Ishikawa (cell line): ENCODE data around the gene ACSL3.

Experiments used
- CEBPB ChIP-seq: IDR thresholded peaks from 2 replicates; pipeline ENCODE4 v1.6.1; 2012
- CREB1 ChIP-seq: IDR thresholded peaks from 2 replicates; pipeline ENCODE4 v1.6.1; 2012; ENCODE audit warnings: low read depth
- EGR1 ChIP-seq: IDR thresholded peaks from 2 replicates; pipeline ENCODE4 v1.6.1; 2012
- EP300 ChIP-seq: IDR thresholded peaks from 2 replicates; pipeline ENCODE4 v1.6.1; 2012; ENCODE audit warnings: borderline replicate concordance
- FOXM1 ChIP-seq: IDR thresholded peaks from 2 replicates; pipeline ENCODE4 v1.6.1; 2012; ENCODE audit warnings: low read depth, borderline replicate concordance
- NFIC ChIP-seq: IDR thresholded peaks from 2 replicates; pipeline ENCODE4 v1.6.1; 2012
- RAD21 ChIP-seq: IDR thresholded peaks from 2 replicates; pipeline ENCODE4 v1.6.1; 2012; ENCODE audit warnings: low read depth
- TAF1 ChIP-seq: IDR thresholded peaks from 2 replicates; pipeline ENCODE4 v1.6.1; 2012; ENCODE audit warnings: low read depth, mild to moderate bottlenecking
- TCF12 ChIP-seq: IDR thresholded peaks from 2 replicates; pipeline ENCODE4 v1.6.1; 2012; ENCODE audit warnings: low read depth
- TEAD4 ChIP-seq: IDR thresholded peaks from 2 replicates; pipeline ENCODE4 v1.6.1; 2012
- YY1 ChIP-seq: IDR thresholded peaks from 2 replicates; pipeline ENCODE4 v1.6.1; 2012; ENCODE audit warnings: low read depth
- ZBTB7A ChIP-seq: IDR thresholded peaks from 2 replicates; pipeline ENCODE4 v1.6.1; 2012; ENCODE audit warnings: low read depth
- TF ChIP-seq, protein P1 (sequence below): IDR thresholded peaks from 2 replicates; pipeline ENCODE4 v1.6.1; 2012
- TF ChIP-seq, protein P2 (sequence below): IDR thresholded peaks from 2 replicates; pipeline ENCODE4 v1.6.1; 2012
- TF ChIP-seq, protein P3 (sequence below): IDR thresholded peaks from 2 replicates; pipeline ENCODE4 v1.6.1; 2012; ENCODE audit warnings: low read depth, mild to moderate bottlenecking

The ACSL3 gene

DNA sequence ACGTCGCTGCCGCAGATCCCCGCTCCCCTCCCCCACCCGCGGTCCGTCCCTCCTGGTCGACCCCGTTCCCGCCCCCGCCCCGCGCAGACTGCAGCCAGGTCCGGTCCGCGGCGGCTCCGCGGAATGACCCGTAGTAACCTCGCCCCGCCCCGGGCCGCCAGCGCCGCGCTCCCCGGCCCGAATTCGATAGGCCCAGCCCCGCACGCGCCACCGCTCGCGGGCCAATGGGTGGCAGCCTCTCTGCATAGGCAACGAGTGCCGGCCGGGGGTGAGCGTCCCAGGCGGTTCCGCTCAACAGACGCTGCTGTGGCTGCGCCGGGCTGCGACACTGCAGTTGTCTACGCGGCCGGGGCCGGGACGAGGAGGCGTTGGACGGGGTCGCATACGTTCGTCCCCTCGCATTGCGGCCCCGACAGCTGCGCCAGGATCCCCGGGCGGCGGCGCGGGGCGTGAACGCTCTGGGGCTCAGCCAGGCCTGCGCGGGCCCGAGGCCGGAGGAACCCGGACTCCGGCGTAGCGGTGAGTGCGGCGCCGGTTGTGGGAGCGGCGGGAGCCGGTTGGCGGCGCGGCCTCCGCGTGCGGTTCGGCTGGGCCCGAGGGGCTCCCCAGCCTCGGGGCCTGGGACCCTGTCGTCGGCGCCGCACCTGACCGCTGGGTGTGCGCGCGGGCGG is at the start of gene ACSL3:
ACSL3 (plus strand) TSS at position 297 of the 671 bp plus-strand sequence. CDS start 47,737 bp downstream, outside the sequence.
- TF ChIP-seq ZBTB7A: peak; percentile 35; the same call in 1 of the 2 replicates
- TF ChIP-seq, protein P1, sequence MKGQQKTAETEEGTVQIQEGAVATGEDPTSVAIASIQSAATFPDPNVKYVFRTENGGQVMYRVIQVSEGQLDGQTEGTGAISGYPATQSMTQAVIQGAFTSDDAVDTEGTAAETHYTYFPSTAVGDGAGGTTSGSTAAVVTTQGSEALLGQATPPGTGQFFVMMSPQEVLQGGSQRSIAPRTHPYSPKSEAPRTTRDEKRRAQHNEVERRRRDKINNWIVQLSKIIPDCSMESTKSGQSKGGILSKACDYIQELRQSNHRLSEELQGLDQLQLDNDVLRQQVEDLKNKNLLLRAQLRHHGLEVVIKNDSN: peak; percentile 77
- TF ChIP-seq CEBPB: no peak; the same call in 1 of the 2 replicates
- TF ChIP-seq RAD21: no peak
- TF ChIP-seq FOXM1: no peak
- TF ChIP-seq TAF1: peak; percentile 99
- TF ChIP-seq CREB1: no peak
- no peak; the same call in 1 of the 2 replicates for TF ChIP-seq TEAD4
- TF ChIP-seq TCF12: peak; percentile 50
- TF ChIP-seq EP300: no peak
- TF ChIP-seq, protein P2, sequence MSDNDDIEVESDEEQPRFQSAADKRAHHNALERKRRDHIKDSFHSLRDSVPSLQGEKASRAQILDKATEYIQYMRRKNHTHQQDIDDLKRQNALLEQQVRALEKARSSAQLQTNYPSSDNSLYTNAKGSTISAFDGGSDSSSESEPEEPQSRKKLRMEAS: peak; percentile 57; the same call in 1 of the 2 replicates
- TF ChIP-seq, protein P3, sequence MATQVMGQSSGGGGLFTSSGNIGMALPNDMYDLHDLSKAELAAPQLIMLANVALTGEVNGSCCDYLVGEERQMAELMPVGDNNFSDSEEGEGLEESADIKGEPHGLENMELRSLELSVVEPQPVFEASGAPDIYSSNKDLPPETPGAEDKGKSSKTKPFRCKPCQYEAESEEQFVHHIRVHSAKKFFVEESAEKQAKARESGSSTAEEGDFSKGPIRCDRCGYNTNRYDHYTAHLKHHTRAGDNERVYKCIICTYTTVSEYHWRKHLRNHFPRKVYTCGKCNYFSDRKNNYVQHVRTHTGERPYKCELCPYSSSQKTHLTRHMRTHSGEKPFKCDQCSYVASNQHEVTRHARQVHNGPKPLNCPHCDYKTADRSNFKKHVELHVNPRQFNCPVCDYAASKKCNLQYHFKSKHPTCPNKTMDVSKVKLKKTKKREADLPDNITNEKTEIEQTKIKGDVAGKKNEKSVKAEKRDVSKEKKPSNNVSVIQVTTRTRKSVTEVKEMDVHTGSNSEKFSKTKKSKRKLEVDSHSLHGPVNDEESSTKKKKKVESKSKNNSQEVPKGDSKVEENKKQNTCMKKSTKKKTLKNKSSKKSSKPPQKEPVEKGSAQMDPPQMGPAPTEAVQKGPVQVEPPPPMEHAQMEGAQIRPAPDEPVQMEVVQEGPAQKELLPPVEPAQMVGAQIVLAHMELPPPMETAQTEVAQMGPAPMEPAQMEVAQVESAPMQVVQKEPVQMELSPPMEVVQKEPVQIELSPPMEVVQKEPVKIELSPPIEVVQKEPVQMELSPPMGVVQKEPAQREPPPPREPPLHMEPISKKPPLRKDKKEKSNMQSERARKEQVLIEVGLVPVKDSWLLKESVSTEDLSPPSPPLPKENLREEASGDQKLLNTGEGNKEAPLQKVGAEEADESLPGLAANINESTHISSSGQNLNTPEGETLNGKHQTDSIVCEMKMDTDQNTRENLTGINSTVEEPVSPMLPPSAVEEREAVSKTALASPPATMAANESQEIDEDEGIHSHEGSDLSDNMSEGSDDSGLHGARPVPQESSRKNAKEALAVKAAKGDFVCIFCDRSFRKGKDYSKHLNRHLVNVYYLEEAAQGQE: no peak
- peak; percentile 73 for TF ChIP-seq EGR1
- no peak for TF ChIP-seq NFIC
- TF ChIP-seq YY1: no peak

DNA sequence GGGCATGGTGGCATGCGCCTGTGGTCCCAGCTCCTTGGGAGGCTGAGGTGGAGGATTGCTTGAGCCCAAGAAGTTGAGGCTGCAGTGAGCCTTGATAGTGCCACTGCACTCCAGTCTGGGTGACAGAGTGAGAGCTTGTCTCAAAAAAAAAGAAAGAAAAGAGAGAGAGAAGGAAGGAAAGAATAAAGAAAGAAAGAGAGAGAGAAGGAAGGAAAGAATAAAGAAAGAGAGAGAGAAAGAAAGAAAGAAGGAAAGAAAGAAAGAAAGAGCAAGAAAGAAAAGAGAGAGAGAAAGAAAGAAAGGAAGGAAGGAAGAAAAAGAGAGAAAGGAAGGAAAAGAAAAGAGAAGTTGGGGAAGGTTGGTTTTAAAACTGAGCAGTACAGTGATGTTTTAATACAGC is 49.0 kb upstream of the ACSL3 start:
- TF ChIP-seq EGR1: no peak
- no peak for TF ChIP-seq YY1
- TF ChIP-seq TEAD4: no peak
- TF ChIP-seq CEBPB: no peak
- no peak for TF ChIP-seq RAD21
- no peak for TF ChIP-seq ZBTB7A
- TF ChIP-seq CREB1: no peak
- TF ChIP-seq TCF12: no peak
- TF ChIP-seq TAF1: no peak
- TF ChIP-seq, protein P3: no peak
- TF ChIP-seq, protein P1: no peak
- no peak for TF ChIP-seq NFIC
- TF ChIP-seq FOXM1: no peak
- TF ChIP-seq, protein P2: no peak

DNA sequence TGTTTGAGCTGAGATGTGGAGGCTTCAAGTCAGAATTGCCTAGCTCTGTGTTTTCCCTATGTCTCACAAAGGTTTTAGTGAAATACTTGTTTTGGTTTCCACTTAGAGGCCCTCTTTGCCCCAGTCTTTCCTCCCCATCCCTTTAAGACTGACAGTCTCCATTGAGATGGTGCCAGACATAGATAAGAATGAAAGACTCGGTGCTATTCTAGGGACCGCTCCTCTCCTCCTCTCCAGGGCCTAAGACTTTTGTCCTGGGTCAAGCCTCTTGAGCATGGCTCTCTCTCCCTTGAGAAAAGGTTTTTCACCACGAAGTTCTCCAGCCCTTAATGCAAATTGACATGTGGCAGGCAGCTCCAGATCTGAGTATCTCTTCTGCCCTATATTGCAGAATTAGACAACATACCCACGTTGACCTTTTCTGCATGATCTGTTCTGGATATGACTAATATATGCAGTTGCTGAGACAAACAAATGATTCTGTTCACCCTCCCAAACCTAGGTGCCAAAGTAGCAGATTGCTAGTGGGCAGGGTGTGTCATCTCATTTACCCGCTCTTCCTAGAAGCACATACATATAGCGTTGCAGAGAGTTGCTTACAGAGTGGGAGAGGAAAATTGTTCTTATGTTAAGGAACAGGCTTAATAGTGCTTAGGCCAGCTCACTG is 47.5 kb upstream of the ACSL3 start:
- TF ChIP-seq, protein P3: no peak
- TF ChIP-seq EP300: no peak
- TF ChIP-seq YY1: no peak
- TF ChIP-seq EGR1: no peak

DNA sequence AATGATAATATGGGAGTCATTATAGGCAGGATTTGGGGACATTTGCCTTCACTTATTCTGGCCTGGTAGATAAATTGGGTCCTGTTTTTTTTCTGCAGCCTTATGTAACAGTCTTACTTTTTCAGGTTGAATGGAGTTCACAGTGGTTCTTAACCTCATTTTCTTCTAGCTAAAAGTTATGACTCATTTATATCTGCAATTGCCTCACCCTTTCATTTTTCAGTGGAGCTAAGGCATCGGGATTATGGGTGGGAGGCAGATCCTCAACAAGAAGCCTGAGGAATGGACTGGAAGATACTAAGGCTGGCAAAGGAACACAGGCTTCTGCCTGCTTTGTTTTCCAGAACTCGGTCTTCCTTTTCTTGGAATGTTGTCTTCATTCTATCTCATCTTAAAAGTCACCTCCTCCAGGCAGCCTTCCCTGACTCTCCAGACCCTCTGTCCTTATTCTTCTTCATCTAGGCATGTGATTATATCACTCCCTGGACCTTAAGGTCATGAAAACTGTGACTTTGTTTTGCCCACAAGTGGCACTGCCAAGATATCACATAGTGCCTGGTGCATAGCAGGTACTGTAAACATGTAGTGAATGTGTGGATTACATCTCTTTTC is 41.0 kb upstream of the ACSL3 start:
- TF ChIP-seq EP300 (no peak), TEAD4 (no peak), RAD21 (no peak), TAF1 (no peak), CREB1 (no peak), NFIC (no peak), YY1 (no peak)
- TF ChIP-seq, protein P2: no peak
